ENCODE data around the gene RNF224.
A peak's percentile ranks its signal among the peaks of the same experiment; 100 is the strongest.

RNF224 gene

DNA sequence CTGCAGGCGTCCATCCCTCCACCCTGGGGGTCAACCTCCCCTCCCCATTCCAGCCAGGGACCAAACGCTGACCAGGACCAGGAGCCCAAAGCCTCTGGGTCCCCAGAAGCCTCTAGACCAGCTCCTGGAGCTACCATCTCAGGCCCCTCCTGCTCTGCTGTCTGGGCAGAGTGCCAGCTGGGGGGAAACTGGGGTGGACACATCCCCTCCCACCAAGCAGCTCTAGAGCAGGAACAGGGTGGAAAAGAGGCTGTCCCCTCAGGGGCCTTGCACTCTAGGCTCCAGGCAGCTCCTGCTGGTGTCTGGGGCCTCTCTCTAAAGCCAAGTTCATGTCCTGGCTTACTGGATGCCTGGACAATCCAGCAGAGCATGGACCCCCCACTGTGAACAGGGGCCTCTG is 34.4 kb upstream of the RNF224 start:
- DNase-seq = no peak

DNA sequence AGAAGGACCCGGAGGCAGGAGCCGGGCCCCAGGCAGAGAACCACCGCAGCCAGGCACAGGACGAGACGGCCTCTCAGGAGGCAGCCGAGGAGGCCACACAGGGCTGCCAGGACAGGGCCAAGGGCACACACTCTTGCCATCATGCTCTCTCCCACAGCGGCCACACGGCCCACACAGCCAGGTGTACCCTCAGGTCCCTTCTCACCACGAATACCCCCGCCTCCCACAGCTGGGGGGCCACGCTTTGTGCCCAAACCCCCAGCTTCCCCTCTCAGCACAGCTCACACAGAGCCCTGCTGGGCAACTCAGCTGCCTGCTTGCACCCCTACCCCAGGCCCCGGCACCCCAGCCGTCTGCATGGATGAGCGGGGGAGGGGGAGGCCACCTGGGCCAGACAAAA is 33.5 kb upstream of the RNF224 start:
- no peak for DNase-seq

- DNase-seq = no peak
These were observed 32.9 kb upstream of the RNF224 start for GRCh38 chr9:137194388-137194787.

DNA sequence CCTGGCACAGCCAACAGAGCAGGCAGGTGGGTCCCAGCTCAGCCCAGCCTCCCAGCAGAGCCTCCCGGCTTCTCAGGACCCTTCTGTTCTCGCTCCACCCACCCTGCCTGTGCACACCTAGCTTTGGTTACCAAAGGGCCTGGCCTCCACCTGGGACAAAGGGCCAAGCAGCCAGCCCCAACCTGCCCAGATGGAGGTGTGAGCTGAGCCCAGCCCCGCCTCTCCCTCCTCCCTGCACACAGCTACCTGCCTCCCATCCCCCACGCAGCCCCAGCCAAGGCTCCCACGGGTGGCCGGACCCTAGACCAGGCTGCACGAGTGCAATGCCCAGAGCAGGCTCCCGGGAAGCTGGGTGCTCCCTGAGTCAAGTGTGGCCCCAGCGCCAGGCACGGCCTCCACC is 32.4 kb upstream of the RNF224 start:
- no peak for DNase-seq

DNA sequence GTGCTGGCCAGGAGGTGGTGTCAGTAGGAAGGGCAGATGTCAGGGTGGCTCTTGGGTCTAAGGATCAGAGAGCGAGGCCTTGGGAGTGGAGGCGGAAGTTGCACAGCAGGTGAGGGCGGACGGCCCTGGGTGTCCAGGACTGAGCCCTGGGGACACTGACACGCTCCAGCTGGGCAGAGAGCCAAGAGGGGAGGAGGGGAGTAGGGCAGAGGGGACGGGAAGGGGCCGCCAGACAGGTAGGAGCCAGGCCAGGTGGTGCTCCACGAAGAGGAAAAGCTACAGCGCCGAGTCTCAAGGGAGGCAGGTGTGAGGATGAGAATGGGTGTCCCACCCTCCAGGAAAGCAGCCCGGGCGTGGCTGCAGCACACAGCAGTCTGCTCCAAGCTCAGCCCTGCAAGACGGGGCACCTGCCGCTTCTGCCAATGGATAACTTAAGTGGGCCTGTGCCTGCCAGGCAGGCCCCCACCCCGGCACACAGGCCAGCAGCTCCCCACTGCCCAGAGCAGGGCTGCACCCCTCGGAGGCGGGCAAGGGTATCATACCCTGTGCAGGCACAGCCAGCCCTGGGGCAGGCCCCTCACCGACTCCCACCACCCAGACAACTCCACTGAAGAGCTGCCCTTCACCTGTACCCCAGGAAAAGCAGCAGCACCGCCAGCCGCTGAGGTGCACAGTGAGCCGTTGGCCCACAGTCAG is 31.6 kb upstream of the RNF224 start:
- no peak for DNase-seq

GRCh38 chr9:137198051-137198901 is 29.0 kb upstream of the RNF224 start:
- DNase-seq = no peak

GRCh38 chr9:137198902-137199283 is 28.4 kb upstream of the RNF224 start:
- no peak for DNase-seq

DNA sequence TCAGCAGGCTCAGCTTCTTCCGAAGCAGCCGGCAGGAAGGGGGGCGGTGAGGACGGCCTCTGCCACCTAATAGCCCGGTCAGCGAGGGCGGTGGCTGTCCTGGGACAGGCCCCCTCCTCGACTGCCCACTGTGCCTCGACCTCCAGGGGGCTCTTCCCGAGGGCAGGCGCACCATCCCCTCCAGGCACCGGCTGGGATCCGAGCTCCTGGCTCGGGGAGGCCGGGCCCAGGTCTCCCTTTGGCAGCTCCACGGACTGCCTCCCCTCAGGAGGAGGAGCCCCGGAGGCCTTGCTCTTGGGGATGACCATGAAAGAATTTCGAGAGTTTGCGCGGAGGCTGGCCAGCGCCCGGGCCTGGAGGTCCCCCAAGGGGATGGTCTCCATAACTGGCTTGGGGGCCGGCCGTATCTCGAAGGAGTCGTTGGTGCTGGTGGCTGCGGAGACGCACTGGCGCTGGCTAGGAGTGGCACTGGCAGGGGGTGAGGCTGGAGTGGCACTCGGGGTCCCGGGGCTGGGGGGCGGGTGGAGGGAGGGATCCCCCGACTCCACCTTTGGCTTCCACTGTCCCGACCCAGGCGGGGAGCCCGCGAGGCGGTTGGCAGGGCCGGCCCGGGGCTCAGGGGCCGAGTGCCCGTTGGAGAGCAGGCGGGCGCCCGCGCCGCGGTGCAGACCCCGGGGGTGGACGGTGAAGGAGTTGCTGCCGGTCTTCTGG is 27.7 kb upstream of the RNF224 start:
- no peak for DNase-seq

- DNase-seq = peak; percentile 94
These were observed 26.7 kb upstream of the RNF224 start, which contains the start of gene TPRN for GRCh38 chr9:137200311-137201204. TPRN (minus strand) TSS chr9:137200741; CDS start chr9:137200711, 30 bp downstream.

DNA sequence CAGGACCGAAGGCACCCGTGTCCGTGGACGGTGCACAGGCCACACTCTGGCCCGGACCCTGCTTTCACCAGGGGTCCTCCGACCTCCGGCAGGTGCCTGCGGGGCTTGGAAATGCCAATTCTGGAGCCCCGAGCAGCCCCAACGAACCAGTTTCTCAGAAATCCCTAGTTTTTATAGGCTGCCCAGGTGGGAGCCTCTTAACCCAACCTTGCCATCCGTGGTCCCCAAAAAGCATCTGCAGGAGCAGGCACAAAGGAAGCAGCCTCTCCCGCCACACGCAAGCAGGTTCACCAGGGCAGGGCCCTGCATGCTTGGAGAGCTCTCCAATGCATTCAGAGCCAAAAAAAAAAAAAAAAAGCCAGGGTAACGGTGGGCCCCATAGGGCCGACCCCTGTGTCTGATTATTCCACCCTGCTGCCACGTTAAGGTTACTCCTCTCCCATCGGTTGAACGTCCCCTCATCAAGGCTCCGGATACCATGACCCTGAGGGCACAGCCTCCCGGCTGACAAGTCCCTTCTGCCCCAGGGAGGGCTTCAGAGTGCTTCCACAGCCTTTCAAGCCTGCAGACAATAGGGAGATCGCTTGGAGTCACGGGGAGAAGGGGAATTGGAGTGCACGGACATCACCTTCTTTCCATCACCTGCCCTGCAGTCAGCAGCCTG is 26.0 kb upstream of the RNF224 start:
- DNase-seq = no peak

DNA sequence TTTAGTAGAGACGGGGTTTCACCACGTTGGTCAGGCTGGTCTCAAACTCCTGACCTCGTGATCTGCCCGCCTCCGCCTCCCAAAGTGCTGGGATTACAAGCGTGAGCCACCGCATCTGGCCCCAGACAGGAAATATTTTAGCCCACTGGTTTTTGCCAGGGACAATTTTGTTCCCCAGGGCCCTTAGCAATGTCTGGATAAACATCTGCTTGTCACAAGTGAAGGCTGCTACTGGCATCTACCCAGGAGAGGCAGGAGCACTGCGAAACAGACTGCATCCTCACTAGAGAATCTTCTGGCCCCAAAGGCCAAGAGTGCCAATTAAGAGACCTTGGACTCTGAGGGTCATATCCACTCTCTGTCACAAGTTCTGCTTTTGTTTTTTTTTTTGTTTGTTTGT is 24.3 kb upstream of the RNF224 start:
- DNase-seq = no peak

GRCh38 chr9:137204731-137205125 is 22.6 kb upstream of the RNF224 start:
- DNase-seq = no peak

DNA sequence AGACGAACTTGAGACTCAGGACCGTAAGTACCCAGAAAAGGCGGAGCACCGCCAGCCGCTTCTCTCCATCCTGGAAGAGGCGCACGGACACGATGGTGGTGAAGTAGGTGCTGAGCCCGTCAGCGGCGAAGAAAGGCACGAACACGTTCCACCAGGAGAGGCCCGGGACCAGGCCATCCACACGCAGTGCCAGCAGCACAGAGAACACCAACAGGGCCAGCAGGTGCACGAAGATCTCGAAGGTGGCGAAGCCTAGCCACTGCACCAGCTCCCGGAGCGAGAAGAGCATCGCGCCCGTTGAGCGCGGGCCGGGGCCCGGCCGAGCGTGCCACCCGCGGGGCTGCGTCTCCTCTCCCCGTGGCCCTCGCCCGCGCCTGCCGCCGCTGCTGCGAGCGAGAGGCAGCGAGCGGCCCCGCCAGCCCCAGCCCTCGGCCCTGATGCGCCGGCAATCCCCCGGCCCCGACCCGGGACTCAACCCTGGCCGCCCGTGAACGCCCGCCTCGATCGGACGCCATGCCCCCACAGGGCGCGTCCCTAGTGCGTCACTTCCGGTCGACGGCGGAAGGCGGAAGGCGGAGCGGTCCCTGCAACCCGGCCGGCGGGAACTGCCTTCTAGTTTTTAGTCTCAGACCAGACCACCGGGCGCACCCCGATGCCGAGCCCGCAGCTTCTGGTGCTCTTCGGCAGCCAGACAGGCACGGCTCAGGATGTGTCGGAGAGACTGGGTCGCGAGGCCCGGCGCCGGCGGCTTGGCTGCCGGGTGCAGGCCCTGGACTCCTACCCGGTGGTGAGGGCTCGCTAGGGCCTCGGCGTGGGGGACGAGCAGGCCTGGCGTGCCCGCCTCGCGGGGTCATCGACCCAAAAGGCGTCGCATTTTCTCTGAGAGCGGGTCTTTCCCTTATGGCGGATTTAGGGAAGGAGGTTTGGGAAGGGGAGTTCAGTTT is 21.9 kb upstream of the RNF224 start, which contains the start of the genes NDOR1 and TMEM203:
Gene NDOR1, plus strand, starts transcription at position 575 of the 944 bp plus-strand sequence. Its CDS starts 78 bp downstream, at position 653.
Gene TMEM203, minus strand, starts transcription at position 523 of the 944 bp plus-strand sequence. Its CDS starts 234 bp downstream, at position 289.
- DNase-seq = peak; percentile 42

- DNase-seq = no peak
These were observed 20.7 kb upstream of the RNF224 start for GRCh38 chr9:137206602-137207001.

- no peak for DNase-seq
These were observed 15.8 kb upstream of the RNF224 start for GRCh38 chr9:137211532-137211931.

- DNase-seq = no peak
These were observed 14.8 kb upstream of the RNF224 start for GRCh38 chr9:137212520-137212919.

GRCh38 chr9:137213160-137214060 is 13.9 kb upstream of the RNF224 start:
- DNase-seq = no peak

- no peak for DNase-seq
These were observed 12.7 kb upstream of the RNF224 start for GRCh38 chr9:137214620-137215019.

All from NCI-H1694 treated with DMSO at 0.1 percent for 48 hours (cell line).